GM10248 (cell line): ENCODE measurements around the gene SPRR4.

Experiments used
- CTCF ChIA-PET: fragments of 300-600 bp; sonication (Branson Sonifier 250); formaldehyde crosslinking; extraction: SDS; loops from one replicate; lab custom pipeline; 2021; ENCODE audit warnings: antibody characterized with exemption; lab: Yijun Ruan, JAX
- POLR2A ChIA-PET: fragments of 350-650 bp; sonication (Branson Sonifier 250); formaldehyde crosslinking; extraction: SDS; loops from one replicate; lab custom pipeline; 2020; ENCODE audit warnings: antibody characterized with exemption; lab: Yijun Ruan, JAX
- DNase-seq: peaks from one replicate; pipeline ENCODE4 v3.0.0; 2012; ENCODE audit errors: extremely low spot score
- TF ChIP-seq, protein P1 (sequence below): IDR thresholded peaks from 2 replicates; pipeline ENCODE4 v1.5.1; 2012; ENCODE audit warnings: mild to moderate bottlenecking, low read depth; ENCODE audit errors: extremely low read depth, missing control alignments, control extremely low read depth

SPRR4 gene

GRCh38 chr1:152953761-152954160 lies 16.7 kb upstream of the SPRR4 start:
- ChIA-PET POLR2A (no interaction called here), CTCF (no interaction called here)
- DNase-seq = no peak
- TF ChIP-seq, protein P1, sequence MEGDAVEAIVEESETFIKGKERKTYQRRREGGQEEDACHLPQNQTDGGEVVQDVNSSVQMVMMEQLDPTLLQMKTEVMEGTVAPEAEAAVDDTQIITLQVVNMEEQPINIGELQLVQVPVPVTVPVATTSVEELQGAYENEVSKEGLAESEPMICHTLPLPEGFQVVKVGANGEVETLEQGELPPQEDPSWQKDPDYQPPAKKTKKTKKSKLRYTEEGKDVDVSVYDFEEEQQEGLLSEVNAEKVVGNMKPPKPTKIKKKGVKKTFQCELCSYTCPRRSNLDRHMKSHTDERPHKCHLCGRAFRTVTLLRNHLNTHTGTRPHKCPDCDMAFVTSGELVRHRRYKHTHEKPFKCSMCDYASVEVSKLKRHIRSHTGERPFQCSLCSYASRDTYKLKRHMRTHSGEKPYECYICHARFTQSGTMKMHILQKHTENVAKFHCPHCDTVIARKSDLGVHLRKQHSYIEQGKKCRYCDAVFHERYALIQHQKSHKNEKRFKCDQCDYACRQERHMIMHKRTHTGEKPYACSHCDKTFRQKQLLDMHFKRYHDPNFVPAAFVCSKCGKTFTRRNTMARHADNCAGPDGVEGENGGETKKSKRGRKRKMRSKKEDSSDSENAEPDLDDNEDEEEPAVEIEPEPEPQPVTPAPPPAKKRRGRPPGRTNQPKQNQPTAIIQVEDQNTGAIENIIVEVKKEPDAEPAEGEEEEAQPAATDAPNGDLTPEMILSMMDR = no peak

GRCh38 chr1:152954436-152954835 lies 16.0 kb upstream of the SPRR4 start:
- CTCF ChIA-PET = interaction anchor here (1.3 kb wide), 1 partner anchor 28 kb away, joined by 4 read pairs; no protein-coding TSS in a partner anchor
- no peak for DNase-seq
- TF ChIP-seq, protein P1 = no peak
- POLR2A ChIA-PET = no interaction called here

- POLR2A ChIA-PET = no interaction called here
- CTCF ChIA-PET = no interaction called here
- DNase-seq = no peak
- TF ChIP-seq, protein P1 = no peak
These were observed 12.9 kb upstream of the SPRR4 start for GRCh38 chr1:152957561-152957960.

GRCh38 chr1:152959273-152959672 lies 11.2 kb upstream of the SPRR4 start:
- ChIA-PET CTCF (interaction anchor here (1.4 kb wide), 1 partner anchor 34 kb away, joined by 4 read pairs; no protein-coding TSS in a partner anchor), POLR2A (no interaction called here)
- DNase-seq = no peak
- TF ChIP-seq, protein P1 = no peak

DNA sequence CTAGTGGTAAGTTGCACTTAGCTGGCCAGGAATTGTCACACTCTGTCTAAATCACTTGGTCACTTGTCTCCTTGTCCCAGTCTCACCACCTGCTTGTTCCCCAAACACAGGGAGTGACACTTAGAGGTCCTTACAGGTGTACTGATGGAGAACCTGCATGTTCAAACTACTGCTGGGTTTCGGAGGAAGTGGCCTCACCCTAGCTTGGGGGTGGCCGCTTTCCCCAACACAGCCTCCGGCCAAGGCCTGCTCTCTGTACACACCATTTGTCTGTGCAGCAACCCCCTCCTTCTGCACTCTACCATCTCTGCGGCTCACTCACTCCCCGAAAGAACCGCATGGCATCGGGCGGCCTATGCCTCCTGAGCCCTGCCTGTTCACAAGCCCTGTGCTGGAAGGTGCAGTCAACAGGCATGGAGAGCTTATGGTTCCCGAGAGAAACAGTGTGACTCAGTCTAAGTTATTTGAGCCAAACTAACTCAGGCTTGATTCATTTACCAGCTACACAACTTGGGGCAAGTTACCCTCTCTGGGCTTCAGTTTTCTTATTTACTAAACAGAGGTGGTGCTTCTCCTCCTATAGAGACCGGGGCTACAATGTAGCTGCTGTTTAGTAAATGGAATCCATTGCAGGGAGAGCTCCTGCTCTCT lies 10.5 kb upstream of the SPRR4 start:
- no peak for DNase-seq
- ChIA-PET POLR2A (no interaction called here), CTCF (interaction anchor here (0.6 to 1.4 kb wide), 3 partner anchors 15 to 270 kb away, joined by 3 to 5 read pairs (median 3); no protein-coding TSS in a partner anchor)
- TF ChIP-seq, protein P1 = no peak

- TF ChIP-seq, protein P1 = no peak
- ChIA-PET CTCF (interaction anchor here (0.9 to 1.4 kb wide), 2 partner anchors 47 to 270 kb away, joined by 3 to 5 read pairs; no protein-coding TSS in a partner anchor), POLR2A (no interaction called here)
- peak; percentile 26 for DNase-seq
These were observed 9.9 kb upstream of the SPRR4 start for GRCh38 chr1:152960452-152961044.
